ENCODE measurements around the gene ADPRS.

Gene ADPRS

DNA sequence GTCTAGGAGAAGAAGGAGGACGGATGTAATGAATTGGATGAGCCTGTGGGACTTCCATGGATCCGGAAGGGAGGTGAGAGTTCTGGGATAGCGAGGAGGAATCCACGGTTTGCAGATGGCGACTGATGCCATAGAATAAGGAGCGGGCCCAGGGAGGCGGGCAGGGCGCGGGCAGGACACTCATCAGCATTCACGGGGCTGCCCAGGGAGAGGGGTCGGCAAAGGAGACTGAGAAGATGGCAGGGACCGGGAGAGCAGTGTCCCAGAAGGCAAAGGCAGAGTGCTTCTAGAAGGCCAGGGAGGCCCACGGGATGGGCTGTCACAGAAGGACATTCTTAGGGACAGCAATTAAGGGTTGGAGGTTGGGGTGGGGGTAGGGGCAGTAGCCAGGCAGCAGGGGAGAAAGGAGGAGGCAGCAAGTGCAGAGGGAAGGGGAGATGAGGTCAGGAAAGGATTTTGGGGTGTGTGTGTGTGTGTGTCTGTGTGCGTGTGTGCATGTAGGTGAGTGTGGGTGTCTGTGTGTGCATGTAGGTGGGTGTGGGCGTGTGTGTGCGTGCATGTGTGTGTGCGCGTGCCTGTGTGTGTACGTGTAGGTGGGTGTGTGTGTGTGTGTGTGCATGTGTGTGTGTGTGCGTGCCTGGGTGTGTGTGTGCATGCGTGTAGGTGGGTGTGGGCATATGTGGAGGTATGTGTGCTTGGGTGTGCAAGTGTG, 37.5 kb downstream of the ADPRS start:
- no peak for DNase-seq (ENCODE audit: extremely low read depth, insufficient read length)
- H3K4me3 ChIP-seq (replicated peaks; ENCODE audit: low read depth, low read length), result no peak overlapping the region
- TF ChIP-seq, protein P1, sequence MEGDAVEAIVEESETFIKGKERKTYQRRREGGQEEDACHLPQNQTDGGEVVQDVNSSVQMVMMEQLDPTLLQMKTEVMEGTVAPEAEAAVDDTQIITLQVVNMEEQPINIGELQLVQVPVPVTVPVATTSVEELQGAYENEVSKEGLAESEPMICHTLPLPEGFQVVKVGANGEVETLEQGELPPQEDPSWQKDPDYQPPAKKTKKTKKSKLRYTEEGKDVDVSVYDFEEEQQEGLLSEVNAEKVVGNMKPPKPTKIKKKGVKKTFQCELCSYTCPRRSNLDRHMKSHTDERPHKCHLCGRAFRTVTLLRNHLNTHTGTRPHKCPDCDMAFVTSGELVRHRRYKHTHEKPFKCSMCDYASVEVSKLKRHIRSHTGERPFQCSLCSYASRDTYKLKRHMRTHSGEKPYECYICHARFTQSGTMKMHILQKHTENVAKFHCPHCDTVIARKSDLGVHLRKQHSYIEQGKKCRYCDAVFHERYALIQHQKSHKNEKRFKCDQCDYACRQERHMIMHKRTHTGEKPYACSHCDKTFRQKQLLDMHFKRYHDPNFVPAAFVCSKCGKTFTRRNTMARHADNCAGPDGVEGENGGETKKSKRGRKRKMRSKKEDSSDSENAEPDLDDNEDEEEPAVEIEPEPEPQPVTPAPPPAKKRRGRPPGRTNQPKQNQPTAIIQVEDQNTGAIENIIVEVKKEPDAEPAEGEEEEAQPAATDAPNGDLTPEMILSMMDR (IDR thresholded peaks at IDR 0.05; ENCODE audit: insufficient read depth, low read length, poor library complexity, severe bottlenecking), result no peak
- H3K27me3 ChIP-seq (replicated peaks; ENCODE audit: control insufficient read depth, insufficient read depth, low read length), result no peaks in the 10 kb centered on the region
- H3K36me3 ChIP-seq (ENCODE audit: control insufficient read depth, insufficient read depth, low read length), result no peaks in the 10 kb centered on the region

DNA sequence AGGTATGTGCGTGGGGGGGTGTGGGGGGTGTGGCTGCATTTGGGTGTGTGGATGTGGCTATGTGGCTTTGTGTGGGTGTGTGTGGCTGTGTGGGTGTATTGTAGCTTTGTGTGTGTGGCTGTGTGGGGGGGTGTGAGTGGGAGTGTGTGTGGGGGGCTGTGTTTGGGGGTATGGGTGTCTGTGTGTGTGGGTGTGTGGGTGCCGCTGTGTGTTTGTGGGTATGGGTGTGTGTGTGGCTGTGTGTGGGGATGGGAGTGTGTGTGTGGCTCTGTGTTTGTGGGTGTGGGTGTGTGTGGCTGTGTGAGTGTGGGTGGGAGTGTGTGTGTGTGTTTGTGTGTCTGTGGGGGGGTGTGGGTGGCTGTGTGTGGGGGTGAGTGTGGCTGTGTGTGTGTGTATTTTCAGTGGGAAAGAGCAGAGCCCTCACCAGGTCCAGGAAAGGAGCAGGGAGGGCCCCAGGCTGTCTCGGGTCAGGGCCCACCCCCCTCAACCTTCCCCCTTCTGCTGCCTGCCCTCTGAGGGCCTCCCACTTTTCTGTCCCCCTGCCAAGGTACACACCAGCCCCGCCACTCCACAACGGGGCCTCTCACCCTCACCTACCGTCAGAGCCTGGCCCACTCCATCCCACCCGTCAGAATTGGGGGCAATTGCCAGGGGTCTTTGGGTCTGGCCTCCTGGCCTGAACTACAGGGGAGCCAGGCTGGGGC, 38.3 kb downstream of the ADPRS start:
- DNase-seq (ENCODE audit: extremely low read depth, insufficient read length), result no peak
- Histone ChIP-seq H3K27me3 (replicated peaks; ENCODE audit: control insufficient read depth, insufficient read depth, low read length) (no peaks in the 10 kb centered on the region), H3K36me3 (ENCODE audit: control insufficient read depth, insufficient read depth, low read length) (no peaks in the 10 kb centered on the region), H3K4me3 (replicated peaks; ENCODE audit: low read depth, low read length) (no peak overlapping the region)
- TF ChIP-seq, protein P1 (IDR thresholded peaks at IDR 0.05; ENCODE audit: insufficient read depth, low read length, poor library complexity, severe bottlenecking), result no peak

DNA sequence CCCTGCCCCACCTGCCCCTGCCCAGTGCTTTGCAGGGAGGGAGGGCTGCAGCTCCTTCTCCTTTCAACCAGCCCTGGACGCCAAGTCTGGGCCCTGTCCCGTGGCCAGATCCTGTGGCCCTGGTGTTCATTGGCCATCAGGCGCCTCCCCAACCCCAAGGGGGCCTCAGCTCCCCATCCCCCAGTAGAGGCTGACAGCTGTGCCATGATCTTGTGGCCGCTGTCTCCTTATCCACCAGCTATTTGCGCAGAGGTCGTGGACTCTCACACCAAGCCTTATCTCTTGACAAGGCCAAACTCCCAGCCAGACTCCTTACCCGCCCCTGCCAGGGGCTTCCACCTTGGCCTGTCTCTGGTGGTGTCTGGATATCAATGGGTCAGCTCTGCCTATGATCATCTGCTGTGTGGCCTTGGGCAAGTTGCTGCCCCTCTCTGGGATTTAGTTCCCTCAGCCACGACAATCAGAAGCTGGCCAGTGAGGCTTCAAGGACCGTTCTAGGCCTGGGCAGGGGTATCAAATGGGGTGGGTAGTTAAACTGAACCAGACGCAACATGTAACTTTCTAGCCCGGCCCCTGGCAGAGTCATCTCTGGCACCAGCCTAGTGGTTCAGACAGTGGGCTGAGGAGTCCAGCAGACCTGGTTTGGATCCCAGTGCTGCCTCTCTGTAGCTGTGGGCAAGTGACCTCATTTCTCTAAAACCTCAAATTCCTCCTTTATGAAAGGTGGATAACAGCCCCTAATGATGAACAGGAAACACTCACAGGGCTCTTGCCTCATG, 39.6 kb downstream of the ADPRS start:
- Histone ChIP-seq H3K36me3 (ENCODE audit: control insufficient read depth, insufficient read depth, low read length) (no peaks in the 10 kb centered on the region), H3K4me3 (replicated peaks; ENCODE audit: low read depth, low read length) (no peak overlapping the region), H3K27me3 (replicated peaks; ENCODE audit: control insufficient read depth, insufficient read depth, low read length) (no peaks in the 10 kb centered on the region)
- DNase-seq (ENCODE audit: extremely low read depth, insufficient read length), result no peak
- TF ChIP-seq, protein P1 (IDR thresholded peaks at IDR 0.05; ENCODE audit: insufficient read depth, low read length, poor library complexity, severe bottlenecking), result no peak

DNA sequence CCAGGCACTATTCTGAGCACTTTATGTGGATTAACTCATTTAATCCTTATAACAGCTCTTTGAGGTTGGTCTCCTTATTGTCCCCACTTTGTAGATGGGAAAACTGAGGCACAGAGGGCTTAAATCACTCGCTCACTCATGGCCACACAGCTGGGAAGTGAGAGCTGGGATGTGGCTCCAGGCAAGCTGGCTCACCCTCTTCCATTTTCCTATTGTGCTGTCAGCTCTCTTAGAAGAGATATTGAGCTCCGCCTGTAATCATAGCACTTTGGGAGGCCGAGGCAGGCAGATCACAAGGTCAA, 40.2 kb downstream of the ADPRS start:
- no peak for DNase-seq (ENCODE audit: extremely low read depth, insufficient read length)
- Histone ChIP-seq H3K4me3 (replicated peaks; ENCODE audit: low read depth, low read length) (no peak overlapping the region), H3K36me3 (ENCODE audit: control insufficient read depth, insufficient read depth, low read length) (no peaks in the 10 kb centered on the region), H3K27me3 (replicated peaks; ENCODE audit: control insufficient read depth, insufficient read depth, low read length) (no peaks in the 10 kb centered on the region)
- TF ChIP-seq, protein P1 (IDR thresholded peaks at IDR 0.05; ENCODE audit: insufficient read depth, low read length, poor library complexity, severe bottlenecking), result no peak

DNA sequence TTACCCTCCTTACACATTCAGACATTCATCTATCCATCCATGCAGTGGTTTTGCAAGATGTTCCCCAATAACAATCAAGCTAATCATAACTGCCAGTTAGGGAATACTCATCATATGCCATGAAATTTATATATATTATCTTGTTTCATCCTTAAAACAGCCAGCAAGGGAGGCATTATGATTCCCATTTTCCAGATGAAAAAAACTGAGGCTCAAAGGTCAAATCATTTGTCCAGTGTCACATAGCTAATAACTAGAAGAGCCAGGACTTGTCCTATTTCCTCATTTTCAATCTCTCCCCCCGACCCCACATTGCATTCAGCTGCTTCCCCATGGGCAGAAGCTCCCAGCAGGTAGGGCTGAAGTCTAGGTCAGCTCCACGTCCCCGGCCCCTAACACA, 43.3 kb downstream of the ADPRS start:
- Histone ChIP-seq H3K27me3 (replicated peaks; ENCODE audit: control insufficient read depth, insufficient read depth, low read length) (no peaks in the 10 kb centered on the region), H3K36me3 (ENCODE audit: control insufficient read depth, insufficient read depth, low read length) (peaks cover 6% of the 10 kb centered on the region), H3K4me3 (replicated peaks; ENCODE audit: low read depth, low read length) (no peak overlapping the region)
- no peak for DNase-seq (ENCODE audit: extremely low read depth, insufficient read length)
- TF ChIP-seq, protein P1 (IDR thresholded peaks at IDR 0.05; ENCODE audit: insufficient read depth, low read length, poor library complexity, severe bottlenecking), result no peak
